HEK293 (cell line): ENCODE results near the gene ANGPT4.

ENCODE experiments used
- TSHZ1 ChIP-seq: fragments of 450-650 bp; formaldehyde crosslinking; IDR thresholded peaks from 2 replicates; pipeline ENCODE4 v1.5.1; 2016; ENCODE audit warnings: missing biosample characterization, missing genetic modification characterization, borderline replicate concordance
- ZNF146 ChIP-seq: fragments of 450-650 bp; formaldehyde crosslinking; IDR thresholded peaks from 2 replicates; pipeline ENCODE4 v1.5.1; 2016; ENCODE audit warnings: missing biosample characterization, missing genetic modification characterization

DNA sequence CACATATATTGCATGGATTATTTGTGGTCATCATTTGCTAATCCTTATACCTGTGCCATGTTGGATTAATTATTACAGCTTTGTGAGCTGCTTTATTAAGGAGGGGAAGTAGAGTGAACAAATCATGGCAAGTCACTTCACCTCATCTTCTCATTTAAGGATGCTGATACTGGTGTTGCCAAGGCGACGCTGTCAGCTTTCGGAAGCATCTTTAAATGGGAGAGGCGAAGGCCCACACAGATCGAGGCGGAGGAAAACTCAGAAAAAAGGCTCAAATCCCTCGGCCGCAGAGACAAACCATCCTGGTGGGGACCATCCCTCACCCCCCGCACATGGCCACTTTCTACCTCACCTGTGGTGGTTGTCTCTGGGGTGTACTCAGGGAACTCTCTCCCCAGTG is 47.9 kb downstream of the ANGPT4 start:
- TF ChIP-seq TSHZ1 (no peak), ZNF146 (no peak)
